DND-41 (cell line): ENCODE results near the gene JAK1.

Experiments
- CTCF ChIP-seq: IDR thresholded peaks from 2 replicates; pipeline ENCODE4 v1.5.1; 2012; ENCODE audit warnings: borderline replicate concordance, low read length, moderate library complexity, mild to moderate bottlenecking; ENCODE audit not compliant: poor library complexity, severe bottlenecking; ENCODE audit errors: extremely low read depth
- EZH2 ChIP-seq: IDR thresholded peaks from 3 replicates; pipeline ENCODE4 v1.6.1; 2012; ENCODE audit warnings: borderline replicate concordance, low read depth, mild to moderate bottlenecking, moderate library complexity, low read length, inconsistent platforms; ENCODE audit not compliant: severe bottlenecking

GRCh38 chr1:64969305-64970046 lies 3.1 kb upstream of the JAK1 start:
- no peak for TF ChIP-seq CTCF
- no peak for TF ChIP-seq EZH2
